ENCODE measurements around the gene CCND2.

The CCND2 gene

GRCh38 chr12:4289998-4290790 is 16.6 kb downstream of the CCND2 start:
- DNase-seq (ENCODE audit: low read depth in 3 of 3) = no peak

- DNase-seq (ENCODE audit: low read depth in 3 of 3) = no peak
Observed at GRCh38 chr12:4292341-4293073, 18.9 kb downstream of the CCND2 start.

GRCh38 chr12:4293299-4293965 is 19.9 kb downstream of the CCND2 start:
- no peak for DNase-seq (ENCODE audit: low read depth in 3 of 3)

GRCh38 chr12:4293966-4294505 is 20.5 kb downstream of the CCND2 start:
- no peak for DNase-seq (ENCODE audit: low read depth in 3 of 3)

- no peak for DNase-seq (ENCODE audit: low read depth in 3 of 3)
Observed at GRCh38 chr12:4296751-4297150, 23.2 kb downstream of the CCND2 start.

- DNase-seq (ENCODE audit: low read depth in 3 of 3) = no peak
Observed at GRCh38 chr12:4297617-4298016, 24.1 kb downstream of the CCND2 start.

- no peak for DNase-seq (ENCODE audit: low read depth in 3 of 3)
Observed at GRCh38 chr12:4300883-4301282, 27.3 kb downstream of the CCND2 start.

- no peak for DNase-seq (ENCODE audit: low read depth in 3 of 3)
Observed at GRCh38 chr12:4301932-4302501, 28.5 kb downstream of the CCND2 start.

GRCh38 chr12:4302881-4303280 is 29.3 kb downstream of the CCND2 start:
- DNase-seq (ENCODE audit: low read depth in 3 of 3) = no peak

- DNase-seq (ENCODE audit: low read depth in 3 of 3) = no peak
Observed at GRCh38 chr12:4303750-4304149, 30.2 kb downstream of the CCND2 start.

- no peak for DNase-seq (ENCODE audit: low read depth in 3 of 3)
Observed at GRCh38 chr12:4307593-4308333, 34.2 kb downstream of the CCND2 start.

- no peak for DNase-seq (ENCODE audit: low read depth in 3 of 3)
Observed at GRCh38 chr12:4308334-4308950, 34.9 kb downstream of the CCND2 start.

- no peak for DNase-seq (ENCODE audit: low read depth in 3 of 3)
Observed at GRCh38 chr12:4311776-4312175, 38.2 kb downstream of the CCND2 start.

- no peak for DNase-seq (ENCODE audit: low read depth in 3 of 3)
Observed at GRCh38 chr12:4312251-4312650, 38.7 kb downstream of the CCND2 start.

GRCh38 chr12:4320497-4320852 is 46.9 kb downstream of the CCND2 start:
- DNase-seq (ENCODE audit: low read depth in 3 of 3) = no peak

GRCh38 chr12:4320853-4321701 is 47.5 kb downstream of the CCND2 start, which contains the start of gene TIGAR:
TIGAR (plus strand) TSS chr12:4321213; CDS start chr12:4321272, 59 bp downstream.
- peak; percentile 82 to 88 (median 86) for DNase-seq (ENCODE audit: low read depth in 3 of 3)

- DNase-seq (ENCODE audit: low read depth in 3 of 3) = no peak
Observed at GRCh38 chr12:4322726-4323125, 49.2 kb downstream of the CCND2 start.
